ENCODE data around the gene CHD3. TPM values are rescaled to one million over a fixed set of nuclear protein-coding genes. Genes with fewer than 3 reads are reported as not detected.
A peak's percentile ranks its signal among the peaks of the same experiment; 100 is the strongest.
"Not testable (repeated sequence)": the region's sequence is repeated elsewhere in the genome, so short reads cannot be mapped to it uniquely, and the experiment has no call there.

The CHD3 gene
- total RNA-seq, 2 experiments from 2014 or later = 130 to 139 TPM

DNA sequence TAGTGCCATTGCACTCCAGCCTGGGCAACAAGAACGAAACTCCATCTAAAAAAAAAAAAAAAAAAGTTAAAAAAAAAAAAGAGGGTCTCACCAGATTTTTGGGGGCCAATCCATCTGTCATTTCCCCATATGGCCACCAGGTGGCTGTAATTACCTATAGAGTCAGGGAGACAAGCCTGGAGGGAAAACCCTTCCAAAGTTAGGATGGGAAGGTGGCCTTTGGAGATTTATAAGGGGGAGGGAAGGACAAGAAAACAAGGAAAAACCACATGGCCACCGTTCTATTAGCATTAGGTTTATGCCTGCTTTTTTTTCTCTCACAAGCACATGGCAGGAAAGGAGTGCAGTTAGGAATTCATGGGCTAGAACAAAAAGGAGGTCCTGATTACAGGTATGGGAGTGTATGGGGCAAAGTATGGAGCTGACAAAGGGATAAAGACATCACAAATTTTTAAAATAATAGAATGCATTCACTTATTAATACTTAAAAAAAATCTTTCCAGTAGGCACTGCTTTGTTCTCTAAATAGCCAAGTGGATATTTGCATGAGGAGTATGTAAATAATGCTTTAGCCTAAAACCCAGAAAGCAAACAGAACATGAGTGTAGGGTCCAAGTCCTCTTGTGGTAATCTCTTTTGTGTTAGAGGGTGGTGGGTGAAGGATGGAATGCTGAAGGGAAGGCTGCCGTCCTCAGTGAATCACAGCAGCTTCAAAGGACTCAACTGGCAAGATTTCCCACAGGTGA, 25.7 kb upstream of the CHD3 start:
- H3K9me3 Mint-ChIP-seq = no peaks in the 10 kb centered on the region
- TF ChIP-seq, protein P1, sequence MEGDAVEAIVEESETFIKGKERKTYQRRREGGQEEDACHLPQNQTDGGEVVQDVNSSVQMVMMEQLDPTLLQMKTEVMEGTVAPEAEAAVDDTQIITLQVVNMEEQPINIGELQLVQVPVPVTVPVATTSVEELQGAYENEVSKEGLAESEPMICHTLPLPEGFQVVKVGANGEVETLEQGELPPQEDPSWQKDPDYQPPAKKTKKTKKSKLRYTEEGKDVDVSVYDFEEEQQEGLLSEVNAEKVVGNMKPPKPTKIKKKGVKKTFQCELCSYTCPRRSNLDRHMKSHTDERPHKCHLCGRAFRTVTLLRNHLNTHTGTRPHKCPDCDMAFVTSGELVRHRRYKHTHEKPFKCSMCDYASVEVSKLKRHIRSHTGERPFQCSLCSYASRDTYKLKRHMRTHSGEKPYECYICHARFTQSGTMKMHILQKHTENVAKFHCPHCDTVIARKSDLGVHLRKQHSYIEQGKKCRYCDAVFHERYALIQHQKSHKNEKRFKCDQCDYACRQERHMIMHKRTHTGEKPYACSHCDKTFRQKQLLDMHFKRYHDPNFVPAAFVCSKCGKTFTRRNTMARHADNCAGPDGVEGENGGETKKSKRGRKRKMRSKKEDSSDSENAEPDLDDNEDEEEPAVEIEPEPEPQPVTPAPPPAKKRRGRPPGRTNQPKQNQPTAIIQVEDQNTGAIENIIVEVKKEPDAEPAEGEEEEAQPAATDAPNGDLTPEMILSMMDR (IDR thresholded peaks at IDR 0.05) = peak; percentile 96
- peaks cover 33% of the 10 kb centered on the region for H3K4me1 Mint-ChIP-seq (ENCODE audit: low read depth)
- H3K27me3 Mint-ChIP-seq = no peaks in the 10 kb centered on the region
- H3K36me3 Mint-ChIP-seq (ENCODE audit: low read depth) = peaks cover 36% of the 10 kb centered on the region
- ChIA-PET CTCF (interaction anchor here (0.7 to 6.1 kb wide), 25 partner anchors 9 to 197 kb away, joined by 3 to 78 read pairs (median 4); no protein-coding TSS in a partner anchor), POLR2A (interaction anchor here (0.6 to 1.9 kb wide), 4 partner anchors 20 to 49 kb away, joined by 3 to 5 read pairs (median 4); no protein-coding TSS in a partner anchor)
- DNase-seq (peak; percentile 70), ATAC-seq (no peak)
- H3K27ac Mint-ChIP-seq = no peak overlapping the region
- intact Hi-C loops (cut with micrococcal nuclease) = loop anchor here (2.0 to 5.0 kb wide), 2 partner anchors 34 to 126 kb away; no protein-coding TSS in a partner anchor
- no peak overlapping the region for H3K4me3 Mint-ChIP-seq

DNA sequence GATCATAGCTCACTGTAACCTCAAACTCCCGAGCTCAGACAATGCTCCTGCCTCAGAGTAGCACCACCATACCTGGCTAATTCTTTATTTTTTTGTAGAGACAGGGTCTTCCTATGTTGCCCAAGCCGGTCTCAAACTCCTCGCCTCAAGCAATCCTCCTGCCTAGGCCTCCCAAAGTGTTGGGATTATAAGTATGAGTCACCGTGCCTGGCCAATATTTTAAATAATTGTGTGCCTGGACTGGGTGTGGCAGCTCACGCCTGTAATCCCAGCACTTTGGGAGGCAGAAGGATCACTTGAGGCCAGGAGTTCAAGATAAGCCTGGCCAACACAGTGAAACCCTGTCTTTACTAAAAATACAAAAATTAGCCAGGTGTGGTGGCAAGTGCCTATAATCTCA, 24.2 kb upstream of the CHD3 start:
- not testable (repeated sequence) for H3K27me3 Mint-ChIP-seq, H3K4me3 Mint-ChIP-seq, H3K27ac Mint-ChIP-seq, ATAC-seq, H3K9me3 Mint-ChIP-seq, DNase-seq
- CTCF ChIA-PET = interaction anchor here (0.6 to 6.1 kb wide), 16 partner anchors 7 to 196 kb away, joined by 3 to 78 read pairs (median 4); no protein-coding TSS in a partner anchor
- peaks cover 40% of the 10 kb centered on the region for H3K36me3 Mint-ChIP-seq (ENCODE audit: low read depth)
- H3K4me1 Mint-ChIP-seq (ENCODE audit: low read depth) = peaks cover 38% of the 10 kb centered on the region
- POLR2A ChIA-PET = interaction anchor here (1.3 to 1.4 kb wide), 2 partner anchors 22 to 125 kb away, joined by 4 to 5 read pairs; no protein-coding TSS in a partner anchor
- intact Hi-C loops (cut with micrococcal nuclease) = loop anchor here (5.0 kb wide), 1 partner anchor 33 kb away; no protein-coding TSS in a partner anchor

DNA sequence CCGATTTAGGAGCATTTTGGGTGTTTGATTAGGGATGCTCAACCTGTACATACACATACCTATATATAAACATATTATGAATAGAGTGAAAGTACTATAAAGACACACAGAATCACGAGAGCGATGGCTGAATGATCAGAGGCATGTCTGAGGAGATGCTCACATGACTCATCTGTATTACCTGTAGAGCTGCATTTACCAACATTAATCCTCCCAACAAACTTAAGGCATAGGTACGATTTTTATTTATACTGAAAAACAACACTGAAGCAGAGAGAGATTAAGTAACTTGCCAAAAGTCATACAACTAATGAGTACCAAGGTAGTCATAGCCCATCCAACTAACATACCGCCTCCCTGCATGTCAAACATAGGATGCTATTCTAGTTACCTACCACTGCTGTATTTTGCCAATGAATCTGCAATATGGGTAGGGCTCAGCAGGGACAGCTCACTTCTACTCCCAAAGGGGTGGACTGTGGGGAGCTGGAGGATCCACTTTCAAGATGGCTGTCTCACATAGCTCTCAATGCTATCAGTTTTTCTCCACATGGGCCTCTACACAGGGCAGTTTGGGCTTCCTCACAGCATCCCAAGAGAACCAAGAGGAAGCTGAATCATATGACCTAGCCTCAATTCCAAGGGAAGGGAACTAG, 23.5 kb upstream of the CHD3 start:
- Mint-ChIP-seq H3K4me3 (no peak overlapping the region), H3K27me3 (no peaks in the 10 kb centered on the region), H3K27ac (no peak overlapping the region), H3K9me3 (no peaks in the 10 kb centered on the region), H3K4me1 (ENCODE audit: low read depth) (peaks cover 33% of the 10 kb centered on the region), H3K36me3 (ENCODE audit: low read depth) (peaks cover 37% of the 10 kb centered on the region)
- ChIA-PET POLR2A (interaction anchor here (0.6 to 2.7 kb wide), 5 partner anchors 11 to 192 kb away, joined by 3 to 8 read pairs (median 4); no protein-coding TSS in a partner anchor), CTCF (interaction anchor here (0.7 to 7.5 kb wide), 7 partner anchors 11 to 192 kb away, joined by 3 to 52 read pairs (median 6); no protein-coding TSS in a partner anchor)
- ATAC-seq (peak; percentile 24), DNase-seq (no peak)
- TF ChIP-seq, protein P1 (IDR thresholded peaks at IDR 0.05) = no peak
- intact Hi-C loops (cut with micrococcal nuclease) = loop anchor here (5.0 kb wide), 1 partner anchor 32 kb away; no protein-coding TSS in a partner anchor

DNA sequence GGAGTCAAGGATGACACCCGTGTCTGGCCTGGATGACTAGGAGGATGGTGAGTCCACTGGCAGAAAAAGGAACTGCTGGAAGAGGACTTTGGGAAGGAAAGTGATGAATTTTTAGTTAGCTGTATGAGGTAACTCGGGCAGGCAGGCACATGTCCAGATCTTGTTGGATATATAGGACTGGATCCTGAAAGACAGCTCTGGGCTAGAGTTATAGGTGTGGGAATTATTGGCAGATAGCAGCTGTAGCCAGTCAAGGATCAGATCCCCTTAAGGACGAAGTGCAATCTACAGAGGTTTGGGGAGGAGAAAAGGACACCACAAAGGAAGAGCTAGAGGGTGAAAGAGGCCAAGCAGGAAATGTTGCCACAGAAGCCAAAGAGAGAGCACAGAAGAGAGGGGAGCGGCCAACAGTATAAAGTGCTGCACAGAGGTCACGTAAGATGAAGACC, 20.7 kb upstream of the CHD3 start:
- no peaks in the 10 kb centered on the region for H3K9me3 Mint-ChIP-seq
- ChIA-PET POLR2A (interaction anchor here (0.9 to 2.7 kb wide), 4 partner anchors 9 to 122 kb away, joined by 3 to 8 read pairs (median 4); partner anchors contain the start of gene NAA38), CTCF (interaction anchor here (0.9 to 7.5 kb wide), 4 partner anchors 9 to 192 kb away, joined by 3 to 52 read pairs (median 4); no protein-coding TSS in a partner anchor)
- no peaks in the 10 kb centered on the region for H3K27me3 Mint-ChIP-seq
- peaks cover 26% of the 10 kb centered on the region for H3K4me1 Mint-ChIP-seq (ENCODE audit: low read depth)
- DNase-seq (no peak), ATAC-seq (peak; percentile 74)
- TF ChIP-seq, protein P1 (IDR thresholded peaks at IDR 0.05) = no peak
- H3K36me3 Mint-ChIP-seq (ENCODE audit: low read depth) = peaks cover 33% of the 10 kb centered on the region
- H3K4me3 Mint-ChIP-seq = peak overlapping the region; percentile 2
- intact Hi-C loops (cut with micrococcal nuclease) = no loop called here
- peak overlapping the region; percentile 78 for H3K27ac Mint-ChIP-seq

DNA sequence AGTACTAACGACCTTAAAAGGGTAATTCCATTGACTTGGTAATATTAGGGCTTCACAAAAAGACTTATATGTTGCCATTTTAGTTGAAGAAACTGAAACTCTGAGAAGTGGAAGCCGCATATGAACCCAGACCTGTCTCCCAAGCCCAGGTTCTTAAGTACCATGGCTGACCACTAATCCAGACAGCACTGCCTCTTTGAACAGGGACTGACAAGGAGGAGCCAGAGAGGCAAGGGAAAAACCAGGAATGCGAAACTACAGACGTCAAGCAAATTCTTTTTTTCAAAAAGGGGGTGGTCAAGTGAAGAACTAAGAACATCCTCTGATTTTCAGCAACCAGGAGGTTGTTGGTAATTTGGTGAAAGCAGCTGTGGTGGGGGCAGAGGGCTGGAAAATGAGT, 15.5 kb upstream of the CHD3 start:
- Mint-ChIP-seq H3K4me3 (no peak overlapping the region), H3K27me3 (no peaks in the 10 kb centered on the region), H3K36me3 (ENCODE audit: low read depth) (peaks cover 25% of the 10 kb centered on the region), H3K4me1 (ENCODE audit: low read depth) (peaks cover 14% of the 10 kb centered on the region), H3K9me3 (no peaks in the 10 kb centered on the region), H3K27ac (no peak overlapping the region)
- ChIA-PET CTCF (interaction anchor here (1.2 to 6.1 kb wide), 3 partner anchors 10 to 130 kb away, joined by 3 to 42 read pairs (median 4); no protein-coding TSS in a partner anchor), POLR2A (interaction anchor here (1.2 to 2.1 kb wide), 3 partner anchors 10 to 36 kb away, joined by 3 to 12 read pairs (median 4); no protein-coding TSS in a partner anchor)
- DNase-seq = no peak
- intact Hi-C loops (cut with micrococcal nuclease) = no loop called here
- TF ChIP-seq, protein P1 (IDR thresholded peaks at IDR 0.05) = no peak
- ATAC-seq = no peak
